HG02610 (cell line): ENCODE data around the gene STAP1.

ENCODE experiments used
- ATAC-seq: cut with Tn5 transposase; IDR thresholded peaks from one replicate; pipeline ENCODE4 v1.9.1; 2021; ENCODE audit warnings: mild to moderate bottlenecking, moderate library complexity; ENCODE audit not compliant: unreplicated experiment

Gene STAP1

GRCh38 chr4:67554096-67554495, 4.4 kb upstream of the STAP1 start:
- ATAC-seq = no peak

GRCh38 chr4:67555447-67555846, 3.1 kb upstream of the STAP1 start:
- no peak for ATAC-seq

GRCh38 chr4:67556436-67556835, 2.1 kb upstream of the STAP1 start:
- ATAC-seq = no peak

DNA sequence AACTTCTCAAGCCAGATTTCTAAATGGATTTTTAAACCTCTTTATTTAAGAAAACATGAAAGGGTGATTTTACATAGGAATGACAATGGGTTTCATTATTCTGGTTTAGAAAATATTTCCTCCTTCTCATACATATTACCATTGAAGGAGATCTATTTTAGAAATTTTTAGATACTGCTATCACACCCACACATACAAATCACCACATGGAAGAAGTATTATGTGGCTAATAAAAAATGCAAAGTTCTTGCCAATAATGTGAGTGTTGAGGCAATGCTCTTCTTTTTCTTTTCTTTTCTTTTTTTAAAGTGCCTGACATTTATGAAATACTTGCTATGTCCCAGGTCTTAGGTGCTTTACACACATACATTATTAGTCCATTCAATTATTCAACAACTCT, 6.8 kb downstream of the STAP1 start:
- no peak for ATAC-seq

GRCh38 chr4:67566335-67566734, 7.8 kb downstream of the STAP1 start:
- ATAC-seq = peak; percentile 42

DNA sequence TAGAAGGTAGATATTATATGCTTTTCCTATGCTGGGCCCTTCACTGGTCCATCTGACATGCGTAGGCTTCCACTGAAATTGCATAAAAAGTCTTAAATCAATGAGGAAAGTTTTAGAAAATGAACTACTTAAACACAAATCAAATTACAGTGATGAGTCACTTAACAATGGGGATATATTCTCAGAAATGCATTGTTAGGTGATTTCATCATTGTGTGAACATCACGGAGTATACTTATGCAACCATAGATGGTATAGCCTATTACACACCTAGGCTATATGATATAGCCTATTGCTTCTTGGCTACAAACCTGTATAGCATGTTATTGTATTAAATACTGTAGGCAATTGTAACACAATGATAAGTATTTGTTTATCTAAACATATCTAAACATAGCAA, 10.3 kb downstream of the STAP1 start:
- ATAC-seq = no peak

GRCh38 chr4:67570537-67570936, 12.0 kb downstream of the STAP1 start:
- ATAC-seq = no peak

GRCh38 chr4:67571975-67572374, 13.4 kb downstream of the STAP1 start:
- no peak for ATAC-seq

- ATAC-seq = no peak
These were observed 14.7 kb downstream of the STAP1 start for GRCh38 chr4:67573193-67573592.

DNA sequence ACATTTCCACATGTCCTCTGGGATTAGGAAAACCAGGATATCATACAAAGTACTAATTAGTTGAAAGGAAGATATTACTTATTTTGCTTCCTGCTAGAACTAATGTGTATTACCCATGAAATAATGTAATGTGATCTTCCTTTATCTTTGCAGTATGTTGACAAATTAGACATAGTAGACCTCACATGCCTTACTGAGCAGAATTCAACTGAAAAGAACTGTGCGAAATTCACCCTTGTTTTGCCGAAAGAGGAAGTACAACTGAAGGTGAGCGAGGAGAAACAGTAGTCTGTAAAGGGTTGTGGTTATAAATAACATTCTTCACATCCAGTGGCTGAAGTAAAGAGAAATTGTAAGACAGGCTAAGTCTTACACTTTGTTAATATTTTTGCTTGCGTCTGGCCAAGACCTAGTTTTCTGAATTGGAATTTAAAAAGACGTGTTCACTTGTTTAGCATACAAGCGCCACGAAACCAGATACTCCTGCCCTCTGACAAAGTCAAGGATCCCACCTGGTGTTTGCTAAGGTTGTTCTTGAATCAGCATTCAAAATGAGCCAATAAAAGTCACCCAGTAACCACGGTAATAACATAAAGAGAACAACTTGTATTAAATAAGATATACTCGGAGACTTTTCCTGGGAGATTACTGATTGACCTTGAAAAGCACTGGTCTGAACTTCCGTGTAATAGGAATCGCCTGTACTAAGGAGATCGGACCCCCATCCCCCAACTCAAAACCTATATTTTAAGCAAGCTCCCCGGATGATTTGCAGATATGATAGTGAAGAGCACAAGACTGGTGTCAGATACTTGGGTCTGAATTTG, 16.9 kb downstream of the STAP1 start:
- ATAC-seq = peak; percentile 91

DNA sequence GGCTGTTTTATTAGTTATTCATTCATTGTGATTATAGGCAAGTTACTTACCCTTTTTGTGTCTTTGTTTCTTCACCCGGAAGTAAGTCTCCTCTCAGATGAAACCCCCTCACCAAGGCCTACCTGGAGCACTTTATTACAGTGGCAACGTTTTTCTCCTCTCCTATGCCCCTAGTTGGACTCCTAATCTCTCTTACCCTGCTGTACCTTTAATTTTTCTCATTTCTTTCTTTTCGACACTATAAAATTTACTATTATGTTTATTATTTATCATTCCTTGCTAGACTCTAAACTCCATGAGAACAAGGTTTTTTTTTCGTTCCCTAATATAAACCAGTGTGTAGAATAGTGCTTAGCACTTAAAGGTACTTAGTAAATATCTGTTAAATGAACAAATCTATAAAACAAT, 17.5 kb downstream of the STAP1 start:
- no peak for ATAC-seq

- peak; percentile 49 for ATAC-seq
These were observed 18.0 kb downstream of the STAP1 start for GRCh38 chr4:67576538-67576937.

- peak; percentile 77 for ATAC-seq
These were observed 22.1 kb downstream of the STAP1 start for GRCh38 chr4:67580577-67580976.

DNA sequence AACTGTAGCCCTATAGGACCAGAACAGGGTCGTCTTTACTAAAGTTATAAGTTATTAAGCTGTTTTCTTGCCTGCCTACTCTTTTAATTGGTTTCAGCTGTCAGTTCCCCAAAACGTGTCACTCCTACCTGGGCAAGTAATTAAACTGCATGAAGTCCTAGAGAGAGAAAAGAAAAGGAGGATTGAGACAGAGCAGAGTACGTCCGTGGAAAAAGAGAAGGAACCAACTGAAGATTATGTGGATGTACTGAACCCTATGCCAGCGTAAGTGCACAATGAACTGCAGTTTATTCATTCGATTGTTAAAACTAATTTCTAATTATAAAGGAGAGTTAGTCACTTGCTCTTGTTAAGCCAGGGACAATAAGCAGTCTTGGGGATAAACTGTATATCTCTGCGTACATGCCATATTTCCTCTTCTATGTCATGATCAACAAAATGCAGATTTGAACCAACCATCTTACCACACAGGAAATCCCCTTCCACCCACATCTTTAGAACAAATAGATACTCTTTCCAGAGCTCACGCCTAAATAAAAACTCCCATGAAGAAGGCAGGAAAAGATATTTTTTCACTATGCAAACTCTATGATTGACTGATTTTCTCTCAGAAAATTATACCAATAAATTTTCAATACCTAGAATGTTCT, 22.8 kb downstream of the STAP1 start:
- peak; percentile 45 for ATAC-seq

DNA sequence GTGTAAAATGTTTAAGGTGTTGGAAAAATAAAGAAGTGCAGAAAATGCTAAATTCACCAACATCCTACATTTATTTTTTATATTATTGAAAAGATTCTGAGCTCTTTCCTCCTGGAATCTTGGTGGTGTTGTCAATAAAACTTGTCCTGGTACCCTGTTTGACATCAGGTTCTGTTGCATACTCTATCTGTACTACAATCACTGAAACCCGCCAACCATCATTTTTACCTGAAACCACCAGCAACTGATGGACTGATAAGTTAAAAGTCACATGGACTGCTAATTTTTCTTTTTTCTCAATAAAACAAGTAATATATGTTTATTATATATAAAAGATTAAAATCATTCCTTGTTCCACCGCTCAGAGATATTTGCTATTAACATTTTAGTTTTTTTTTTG, 23.4 kb downstream of the STAP1 start:
- ATAC-seq = no peak

DNA sequence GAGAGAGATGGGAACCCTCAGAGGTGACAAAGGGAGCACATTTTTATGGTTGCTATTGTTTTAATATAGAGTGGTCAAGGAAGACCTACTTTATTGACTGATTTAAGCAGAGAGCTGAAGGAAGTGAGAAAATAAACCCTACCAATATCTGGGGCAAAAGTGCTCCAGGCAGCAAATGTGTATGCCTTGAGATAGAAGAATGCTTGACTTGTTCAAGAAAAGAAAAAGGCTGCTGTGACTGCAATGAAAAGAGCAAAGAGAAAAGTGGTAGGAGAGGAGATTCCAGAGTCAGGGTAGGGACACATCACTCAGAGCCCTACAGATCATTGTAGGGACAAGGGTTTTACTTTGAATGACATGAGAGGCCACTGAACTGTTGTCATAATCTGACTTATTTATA, 26.0 kb downstream of the STAP1 start:
- ATAC-seq = no peak

GRCh38 chr4:67587156-67587555, 28.6 kb downstream of the STAP1 start:
- ATAC-seq = no peak

DNA sequence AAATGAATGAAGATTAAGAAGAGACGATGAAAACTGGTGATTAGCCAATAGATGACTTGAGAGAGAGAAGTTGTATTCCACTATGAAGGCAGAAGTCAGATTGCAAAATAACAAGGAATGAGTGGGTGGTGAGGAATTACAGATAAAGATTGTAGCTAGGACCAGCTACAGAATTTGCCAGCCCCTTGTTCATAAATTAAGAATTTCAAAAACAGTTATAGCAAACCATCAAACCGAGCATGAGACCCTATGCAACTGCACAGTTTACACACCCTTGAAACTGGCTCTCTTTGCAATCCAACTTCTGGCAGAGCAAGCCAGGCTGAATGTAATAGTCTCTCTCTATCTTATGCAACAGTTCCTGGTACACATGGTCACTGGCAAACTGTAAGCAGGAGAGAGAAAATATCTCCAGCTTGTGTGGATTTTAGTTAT, 35.2 kb downstream of the STAP1 start:
- ATAC-seq = no peak

- ATAC-seq = no peak
These were observed 44.9 kb downstream of the STAP1 start for GRCh38 chr4:67603310-67604028.

GRCh38 chr4:67604029-67604381, 45.5 kb downstream of the STAP1 start:
- ATAC-seq = no peak

GRCh38 chr4:67604749-67605148, 46.2 kb downstream of the STAP1 start:
- ATAC-seq = no peak

- no peak for ATAC-seq
These were observed 49.5 kb downstream of the STAP1 start for GRCh38 chr4:67608027-67608426.
